Measurements from ENCODE around the gene ZNF441. TPM values are rescaled to one million over a fixed set of nuclear protein-coding genes. Genes with fewer than 3 reads are reported as not detected.
A peak's percentile ranks its signal among the peaks of the same experiment; 100 is the strongest.

ZNF441 gene
- total and polyA plus RNA-seq, 2 of the 13 experiments (the other 11 are each of a cell fraction or from before 2014, with no cell fraction given) = 2.8 to 10.0 TPM

GRCh38 chr19:11767633-11768133, 883 bp downstream of the ZNF441 start (continued):
- TF ChIP-seq PTBP1 (IDR thresholded peaks at IDR 0.05; ENCODE audit: low read depth, low read length, poor library complexity, severe bottlenecking) = no peak
- no peak for TF ChIP-seq JDP2 (CRISPR knock-in tag; IDR thresholded peaks at IDR 0.05; ENCODE audit: borderline replicate concordance)
- TF ChIP-seq ZNF567 (CRISPR knock-in tag; IDR thresholded peaks at IDR 0.05; ENCODE audit: borderline replicate concordance) = no peak
- TF ChIP-seq SP4 (CRISPR knock-in tag; IDR thresholded peaks at IDR 0.05) = peak; percentile 38; the same call in 1 of the 2 replicates
- TF ChIP-seq TFE3 (CRISPR knock-in tag; IDR thresholded peaks at IDR 0.05) = no peak
- TF ChIP-seq, protein P1, sequence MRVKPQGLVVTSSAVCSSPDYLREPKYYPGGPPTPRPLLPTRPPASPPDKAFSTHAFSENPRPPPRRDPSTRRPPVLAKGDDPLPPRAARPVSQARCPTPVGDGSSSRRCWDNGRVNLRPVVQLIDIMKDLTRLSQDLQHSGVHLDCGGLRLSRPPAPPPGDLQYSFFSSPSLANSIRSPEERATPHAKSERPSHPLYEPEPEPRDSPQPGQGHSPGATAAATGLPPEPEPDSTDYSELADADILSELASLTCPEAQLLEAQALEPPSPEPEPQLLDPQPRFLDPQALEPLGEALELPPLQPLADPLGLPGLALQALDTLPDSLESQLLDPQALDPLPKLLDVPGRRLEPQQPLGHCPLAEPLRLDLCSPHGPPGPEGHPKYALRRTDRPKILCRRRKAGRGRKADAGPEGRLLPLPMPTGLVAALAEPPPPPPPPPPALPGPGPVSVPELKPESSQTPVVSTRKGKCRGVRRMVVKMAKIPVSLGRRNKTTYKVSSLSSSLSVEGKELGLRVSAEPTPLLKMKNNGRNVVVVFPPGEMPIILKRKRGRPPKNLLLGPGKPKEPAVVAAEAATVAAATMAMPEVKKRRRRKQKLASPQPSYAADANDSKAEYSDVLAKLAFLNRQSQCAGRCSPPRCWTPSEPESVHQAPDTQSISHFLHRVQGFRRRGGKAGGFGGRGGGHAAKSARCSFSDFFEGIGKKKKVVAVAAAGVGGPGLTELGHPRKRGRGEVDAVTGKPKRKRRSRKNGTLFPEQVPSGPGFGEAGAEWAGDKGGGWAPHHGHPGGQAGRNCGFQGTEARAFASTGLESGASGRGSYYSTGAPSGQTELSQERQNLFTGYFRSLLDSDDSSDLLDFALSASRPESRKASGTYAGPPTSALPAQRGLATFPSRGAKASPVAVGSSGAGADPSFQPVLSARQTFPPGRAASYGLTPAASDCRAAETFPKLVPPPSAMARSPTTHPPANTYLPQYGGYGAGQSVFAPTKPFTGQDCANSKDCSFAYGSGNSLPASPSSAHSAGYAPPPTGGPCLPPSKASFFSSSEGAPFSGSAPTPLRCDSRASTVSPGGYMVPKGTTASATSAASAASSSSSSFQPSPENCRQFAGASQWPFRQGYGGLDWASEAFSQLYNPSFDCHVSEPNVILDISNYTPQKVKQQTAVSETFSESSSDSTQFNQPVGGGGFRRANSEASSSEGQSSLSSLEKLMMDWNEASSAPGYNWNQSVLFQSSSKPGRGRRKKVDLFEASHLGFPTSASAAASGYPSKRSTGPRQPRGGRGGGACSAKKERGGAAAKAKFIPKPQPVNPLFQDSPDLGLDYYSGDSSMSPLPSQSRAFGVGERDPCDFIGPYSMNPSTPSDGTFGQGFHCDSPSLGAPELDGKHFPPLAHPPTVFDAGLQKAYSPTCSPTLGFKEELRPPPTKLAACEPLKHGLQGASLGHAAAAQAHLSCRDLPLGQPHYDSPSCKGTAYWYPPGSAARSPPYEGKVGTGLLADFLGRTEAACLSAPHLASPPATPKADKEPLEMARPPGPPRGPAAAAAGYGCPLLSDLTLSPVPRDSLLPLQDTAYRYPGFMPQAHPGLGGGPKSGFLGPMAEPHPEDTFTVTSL (CRISPR knock-in tag; IDR thresholded peaks at IDR 0.05; ENCODE audit: borderline replicate concordance) = no peak
- no peak for TF ChIP-seq CENPT (CRISPR knock-in tag; IDR thresholded peaks at IDR 0.05; ENCODE audit: low read depth)
- no peak for TF ChIP-seq GABPB1 (CRISPR knock-in tag; IDR thresholded peaks at IDR 0.05)
- TF ChIP-seq FOXK1 (CRISPR knock-in tag; IDR thresholded peaks at IDR 0.05; ENCODE audit: borderline replicate concordance, low read depth) = no peak
- TF ChIP-seq, protein P2, sequence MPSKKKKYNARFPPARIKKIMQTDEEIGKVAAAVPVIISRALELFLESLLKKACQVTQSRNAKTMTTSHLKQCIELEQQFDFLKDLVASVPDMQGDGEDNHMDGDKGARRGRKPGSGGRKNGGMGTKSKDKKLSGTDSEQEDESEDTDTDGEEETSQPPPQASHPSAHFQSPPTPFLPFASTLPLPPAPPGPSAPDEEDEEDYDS (CRISPR knock-in tag; IDR thresholded peaks at IDR 0.05) = peak; percentile 50; the same call in 1 of the 2 replicates
- peak; percentile 71; the same call in 1 of the 3 replicates for TF ChIP-seq MXI1 (IDR thresholded peaks at IDR 0.05; ENCODE audit: borderline replicate concordance, low read depth, low read length)
- TF ChIP-seq MED1 (CRISPR knock-in tag; IDR thresholded peaks at IDR 0.05) = peak; percentile 47
- TF ChIP-seq TFAP4 (IDR thresholded peaks at IDR 0.05; ENCODE audit: borderline replicate concordance, low read depth) = peak; percentile 37; the same call in 1 of the 2 replicates
- TF ChIP-seq ZNF124 (CRISPR knock-in tag; IDR thresholded peaks at IDR 0.05) = no peak
- no peak for TF ChIP-seq SUZ12 (IDR thresholded peaks at IDR 0.05; ENCODE audit: low read depth, low read length)
- 0 out of 2 replicates have a peak, but pooled peaks have one; percentile 44 for TF ChIP-seq PPARG (CRISPR knock-in tag; conservative IDR thresholded peaks at IDR 0.05)
- TF ChIP-seq IRF2 (CRISPR knock-in tag; IDR thresholded peaks at IDR 0.05) = peak; percentile 57; the same call in 1 of the 2 replicates
- TF ChIP-seq HNRNPH1 (optimal IDR thresholded peaks at IDR 0.05; ENCODE audit: low read depth, low read length) = no peak
- TF ChIP-seq MXD4 (CRISPR knock-in tag; IDR thresholded peaks at IDR 0.05) = peak; percentile 59; the same call in 1 of the 2 replicates
- peak; percentile 53 for TF ChIP-seq SP5 (CRISPR knock-in tag; IDR thresholded peaks at IDR 0.05; ENCODE audit: borderline replicate concordance, low read depth)
- TF ChIP-seq ZNF564 (CRISPR knock-in tag; IDR thresholded peaks at IDR 0.05) = peak; percentile 64; the same call in 1 of the 2 replicates
- peak; percentile 78; the same call in 1 of the 2 replicates for TF ChIP-seq TGIF2 (CRISPR knock-in tag; IDR thresholded peaks at IDR 0.05)
- TF ChIP-seq CAMTA2 (CRISPR knock-in tag; IDR thresholded peaks at IDR 0.05; ENCODE audit: borderline replicate concordance) = no peak
- TF ChIP-seq ZFX (CRISPR knock-in tag; IDR thresholded peaks at IDR 0.05; ENCODE audit: low read depth) = 0 out of 2 replicates have a peak, but pooled peaks have one; percentile 20

Measured in HepG2 (cell line).